ENCODE results near the gene CCNF. TPM values are rescaled to one million over a fixed set of nuclear protein-coding genes. Genes with fewer than 3 reads are reported as not detected.
A peak's percentile ranks its signal among the peaks of the same experiment; 100 is the strongest.

Gene CCNF
- total RNA-seq, 1 donor from 2014 or later: 3.9 TPM

GRCh38 chr16:2485811-2486507 lies 56.7 kb downstream of the CCNF start:
- H3K27me3 ChIP-seq (ENCODE audit: control insufficient read depth, insufficient read depth, low read length): no peaks in the 10 kb centered on the region
- no peak for FAIRE-seq

GRCh38 chr16:2486645-2487516 lies 57.6 kb downstream of the CCNF start:
- peak; percentile 41 for DNase-seq (ENCODE audit: low read depth)
- Histone ChIP-seq H3K4me3 (ENCODE audit: low read depth, low read length) (no peak overlapping the region), H3K36me3 (ENCODE audit: control insufficient read depth, insufficient read depth, low read length) (no peaks in the 10 kb centered on the region), H3K27me3 (ENCODE audit: control insufficient read depth, insufficient read depth, low read length) (no peaks in the 10 kb centered on the region)
- TF ChIP-seq CTCF (IDR thresholded peaks at IDR 0.05; ENCODE audit: insufficient read depth, low read length, severe bottlenecking): peak; percentile 61
- FAIRE-seq: no peak

More at GRCh38 chr16:2485811-2486507, 56.7 kb downstream of the CCNF start:
- Histone ChIP-seq H3K4me3 (ENCODE audit: low read depth, low read length) (no peak overlapping the region), H3K36me3 (ENCODE audit: control insufficient read depth, insufficient read depth, low read length) (no peaks in the 10 kb centered on the region)
- no peak for DNase-seq (ENCODE audit: low read depth)
- TF ChIP-seq CTCF (IDR thresholded peaks at IDR 0.05; ENCODE audit: insufficient read depth, low read length, severe bottlenecking): no peak

- no peak for TF ChIP-seq CTCF (IDR thresholded peaks at IDR 0.05; ENCODE audit: insufficient read depth, low read length, severe bottlenecking)
- no peaks in the 10 kb centered on the region for H3K27me3 ChIP-seq (ENCODE audit: control insufficient read depth, insufficient read depth, low read length)
- FAIRE-seq: no peak
- H3K36me3 ChIP-seq (ENCODE audit: control insufficient read depth, insufficient read depth, low read length): no peaks in the 10 kb centered on the region
- no peak for DNase-seq (ENCODE audit: low read depth)
- H3K4me3 ChIP-seq (ENCODE audit: low read depth, low read length): no peak overlapping the region
Observed at GRCh38 chr16:2487517-2487842, 58.2 kb downstream of the CCNF start.

- H3K27me3 ChIP-seq (ENCODE audit: control insufficient read depth, insufficient read depth, low read length): no peaks in the 10 kb centered on the region
- H3K4me3 ChIP-seq (ENCODE audit: low read depth, low read length): no peak overlapping the region
- H3K36me3 ChIP-seq (ENCODE audit: control insufficient read depth, insufficient read depth, low read length): no peaks in the 10 kb centered on the region
- TF ChIP-seq CTCF (IDR thresholded peaks at IDR 0.05; ENCODE audit: insufficient read depth, low read length, severe bottlenecking): no peak
- no peak for FAIRE-seq
- DNase-seq (ENCODE audit: low read depth): no peak
Observed at GRCh38 chr16:2487903-2488531, 58.8 kb downstream of the CCNF start.

GRCh38 chr16:2489581-2489980 lies 60.3 kb downstream of the CCNF start:
- Histone ChIP-seq H3K4me3 (ENCODE audit: low read depth, low read length) (no peak overlapping the region), H3K27me3 (ENCODE audit: control insufficient read depth, insufficient read depth, low read length) (no peaks in the 10 kb centered on the region), H3K36me3 (ENCODE audit: control insufficient read depth, insufficient read depth, low read length) (no peaks in the 10 kb centered on the region)
- FAIRE-seq (no peak), DNase-seq (ENCODE audit: low read depth) (no peak)
- TF ChIP-seq CTCF (IDR thresholded peaks at IDR 0.05; ENCODE audit: insufficient read depth, low read length, severe bottlenecking): no peak
